WTC11 (cell line): ENCODE data around the gene DMRTA1.

ENCODE experiments used
- FOXK1 ChIP-seq: sonication (generic); formaldehyde crosslinking; IDR thresholded peaks from 2 replicates; pipeline ENCODE4 v1.8.0; 2022; ENCODE audit warnings: mild to moderate bottlenecking, moderate library complexity, missing genetic modification reagents
- FOXP1 ChIP-seq: sonication (generic); formaldehyde crosslinking; IDR thresholded peaks from 2 replicates; pipeline ENCODE4 v1.8.0; 2022; ENCODE audit warnings: missing genetic modification reagents, mild to moderate bottlenecking, moderate library complexity, borderline replicate concordance
- GRHL2 ChIP-seq: fragments of 250-450 bp; sonication (Bioruptor Pico); IDR thresholded peaks from 2 replicates; pipeline ENCODE4 v1.8.0; 2022; ENCODE audit warnings: mild to moderate bottlenecking, moderate library complexity; ENCODE audit not compliant: insufficient replicate concordance, severe bottlenecking
- TEAD4 ChIP-seq: sonication (generic); formaldehyde crosslinking; IDR thresholded peaks from 2 replicates; pipeline ENCODE4 v1.8.0; 2022; ENCODE audit warnings: mild to moderate bottlenecking, missing genetic modification reagents
- ZNF423 ChIP-seq: fragments of 250-450 bp; sonication (Bioruptor Pico); IDR thresholded peaks from 2 replicates; pipeline ENCODE4 v2.1.2; 2022; ENCODE audit warnings: mild to moderate bottlenecking, moderate library complexity
- TF ChIP-seq, protein P1 (sequence below): sonication (generic); formaldehyde crosslinking; IDR thresholded peaks from 2 replicates; pipeline ENCODE4 v1.8.1; 2023; ENCODE audit warnings: mild to moderate bottlenecking, missing genetic modification reagents, moderate library complexity
- TF ChIP-seq, protein P2 (sequence below): fragments of 200-600 bp; IDR thresholded peaks from 2 replicates; pipeline ENCODE4 v1.8.0; 2022; ENCODE audit warnings: antibody characterized with exemption
- TF ChIP-seq, protein P3 (sequence below): sonication (generic); formaldehyde crosslinking; IDR thresholded peaks from 2 replicates; pipeline ENCODE4 v1.8.1; 2022; ENCODE audit warnings: missing genetic modification reagents, borderline replicate concordance
- TF ChIP-seq, protein P4 (sequence below): sonication (generic); formaldehyde crosslinking; IDR thresholded peaks from 2 replicates; pipeline ENCODE4 v1.8.0; 2022; ENCODE audit warnings: mild to moderate bottlenecking, missing genetic modification reagents
- TF ChIP-seq, protein P5 (sequence below): sonication (generic); formaldehyde crosslinking; IDR thresholded peaks from 2 replicates; pipeline ENCODE4 v1.8.0; 2023; ENCODE audit warnings: mild to moderate bottlenecking, missing genetic modification reagents
- TF ChIP-seq, protein P6 (sequence below): sonication (generic); formaldehyde crosslinking; IDR thresholded peaks from 2 replicates; pipeline ENCODE4 v1.8.1; 2022; ENCODE audit warnings: mild to moderate bottlenecking, missing genetic modification reagents, moderate library complexity, borderline replicate concordance

DNA sequence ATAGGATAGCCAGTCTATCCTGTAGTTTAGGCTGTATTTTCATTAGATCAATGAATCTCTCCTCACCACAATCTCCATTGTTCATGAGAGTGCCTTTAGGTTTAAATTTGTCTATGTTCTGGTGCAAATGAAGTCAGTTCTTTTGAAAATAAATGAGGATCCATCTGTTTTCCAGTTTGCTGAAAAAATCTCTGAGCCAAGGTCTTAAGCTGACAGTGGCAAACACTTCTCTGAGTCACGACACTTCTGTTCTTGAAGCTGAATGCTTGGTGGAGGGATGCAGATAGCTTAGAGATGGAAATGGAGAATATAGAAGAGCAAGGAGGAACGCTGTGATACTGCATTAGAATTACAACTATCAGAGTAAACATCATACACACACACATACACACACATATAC lies 34.9 kb downstream of the DMRTA1 start:
- TF ChIP-seq, protein P1, sequence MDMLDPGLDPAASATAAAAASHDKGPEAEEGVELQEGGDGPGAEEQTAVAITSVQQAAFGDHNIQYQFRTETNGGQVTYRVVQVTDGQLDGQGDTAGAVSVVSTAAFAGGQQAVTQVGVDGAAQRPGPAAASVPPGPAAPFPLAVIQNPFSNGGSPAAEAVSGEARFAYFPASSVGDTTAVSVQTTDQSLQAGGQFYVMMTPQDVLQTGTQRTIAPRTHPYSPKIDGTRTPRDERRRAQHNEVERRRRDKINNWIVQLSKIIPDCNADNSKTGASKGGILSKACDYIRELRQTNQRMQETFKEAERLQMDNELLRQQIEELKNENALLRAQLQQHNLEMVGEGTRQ (CRISPR knock-in tag), result no peak
- TF ChIP-seq FOXP1 (CRISPR knock-in tag), result no peak
- TF ChIP-seq, protein P2, sequence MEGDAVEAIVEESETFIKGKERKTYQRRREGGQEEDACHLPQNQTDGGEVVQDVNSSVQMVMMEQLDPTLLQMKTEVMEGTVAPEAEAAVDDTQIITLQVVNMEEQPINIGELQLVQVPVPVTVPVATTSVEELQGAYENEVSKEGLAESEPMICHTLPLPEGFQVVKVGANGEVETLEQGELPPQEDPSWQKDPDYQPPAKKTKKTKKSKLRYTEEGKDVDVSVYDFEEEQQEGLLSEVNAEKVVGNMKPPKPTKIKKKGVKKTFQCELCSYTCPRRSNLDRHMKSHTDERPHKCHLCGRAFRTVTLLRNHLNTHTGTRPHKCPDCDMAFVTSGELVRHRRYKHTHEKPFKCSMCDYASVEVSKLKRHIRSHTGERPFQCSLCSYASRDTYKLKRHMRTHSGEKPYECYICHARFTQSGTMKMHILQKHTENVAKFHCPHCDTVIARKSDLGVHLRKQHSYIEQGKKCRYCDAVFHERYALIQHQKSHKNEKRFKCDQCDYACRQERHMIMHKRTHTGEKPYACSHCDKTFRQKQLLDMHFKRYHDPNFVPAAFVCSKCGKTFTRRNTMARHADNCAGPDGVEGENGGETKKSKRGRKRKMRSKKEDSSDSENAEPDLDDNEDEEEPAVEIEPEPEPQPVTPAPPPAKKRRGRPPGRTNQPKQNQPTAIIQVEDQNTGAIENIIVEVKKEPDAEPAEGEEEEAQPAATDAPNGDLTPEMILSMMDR, result no peak
- TF ChIP-seq, protein P3, sequence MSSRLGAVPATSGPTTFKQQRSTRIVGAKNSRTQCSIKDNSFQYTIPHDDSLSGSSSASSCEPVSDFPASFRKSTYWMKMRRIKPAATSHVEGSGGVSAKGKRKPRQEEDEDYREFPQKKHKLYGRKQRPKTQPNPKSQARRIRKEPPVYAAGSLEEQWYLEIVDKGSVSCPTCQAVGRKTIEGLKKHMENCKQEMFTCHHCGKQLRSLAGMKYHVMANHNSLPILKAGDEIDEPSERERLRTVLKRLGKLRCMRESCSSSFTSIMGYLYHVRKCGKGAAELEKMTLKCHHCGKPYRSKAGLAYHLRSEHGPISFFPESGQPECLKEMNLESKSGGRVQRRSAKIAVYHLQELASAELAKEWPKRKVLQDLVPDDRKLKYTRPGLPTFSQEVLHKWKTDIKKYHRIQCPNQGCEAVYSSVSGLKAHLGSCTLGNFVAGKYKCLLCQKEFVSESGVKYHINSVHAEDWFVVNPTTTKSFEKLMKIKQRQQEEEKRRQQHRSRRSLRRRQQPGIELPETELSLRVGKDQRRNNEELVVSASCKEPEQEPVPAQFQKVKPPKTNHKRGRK (CRISPR knock-in tag), result no peak
- TF ChIP-seq, protein P4, sequence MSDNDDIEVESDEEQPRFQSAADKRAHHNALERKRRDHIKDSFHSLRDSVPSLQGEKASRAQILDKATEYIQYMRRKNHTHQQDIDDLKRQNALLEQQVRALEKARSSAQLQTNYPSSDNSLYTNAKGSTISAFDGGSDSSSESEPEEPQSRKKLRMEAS (CRISPR knock-in tag), result no peak
- TF ChIP-seq ZNF423 (CRISPR knock-in tag), result no peak
- TF ChIP-seq FOXK1, result no peak
- TF ChIP-seq TEAD4 (CRISPR knock-in tag), result no peak
- TF ChIP-seq, protein P5, sequence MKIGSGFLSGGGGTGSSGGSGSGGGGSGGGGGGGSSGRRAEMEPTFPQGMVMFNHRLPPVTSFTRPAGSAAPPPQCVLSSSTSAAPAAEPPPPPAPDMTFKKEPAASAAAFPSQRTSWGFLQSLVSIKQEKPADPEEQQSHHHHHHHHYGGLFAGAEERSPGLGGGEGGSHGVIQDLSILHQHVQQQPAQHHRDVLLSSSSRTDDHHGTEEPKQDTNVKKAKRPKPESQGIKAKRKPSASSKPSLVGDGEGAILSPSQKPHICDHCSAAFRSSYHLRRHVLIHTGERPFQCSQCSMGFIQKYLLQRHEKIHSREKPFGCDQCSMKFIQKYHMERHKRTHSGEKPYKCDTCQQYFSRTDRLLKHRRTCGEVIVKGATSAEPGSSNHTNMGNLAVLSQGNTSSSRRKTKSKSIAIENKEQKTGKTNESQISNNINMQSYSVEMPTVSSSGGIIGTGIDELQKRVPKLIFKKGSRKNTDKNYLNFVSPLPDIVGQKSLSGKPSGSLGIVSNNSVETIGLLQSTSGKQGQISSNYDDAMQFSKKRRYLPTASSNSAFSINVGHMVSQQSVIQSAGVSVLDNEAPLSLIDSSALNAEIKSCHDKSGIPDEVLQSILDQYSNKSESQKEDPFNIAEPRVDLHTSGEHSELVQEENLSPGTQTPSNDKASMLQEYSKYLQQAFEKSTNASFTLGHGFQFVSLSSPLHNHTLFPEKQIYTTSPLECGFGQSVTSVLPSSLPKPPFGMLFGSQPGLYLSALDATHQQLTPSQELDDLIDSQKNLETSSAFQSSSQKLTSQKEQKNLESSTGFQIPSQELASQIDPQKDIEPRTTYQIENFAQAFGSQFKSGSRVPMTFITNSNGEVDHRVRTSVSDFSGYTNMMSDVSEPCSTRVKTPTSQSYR (CRISPR knock-in tag), result no peak
- TF ChIP-seq GRHL2 (CRISPR knock-in tag), result no peak
- TF ChIP-seq, protein P6, sequence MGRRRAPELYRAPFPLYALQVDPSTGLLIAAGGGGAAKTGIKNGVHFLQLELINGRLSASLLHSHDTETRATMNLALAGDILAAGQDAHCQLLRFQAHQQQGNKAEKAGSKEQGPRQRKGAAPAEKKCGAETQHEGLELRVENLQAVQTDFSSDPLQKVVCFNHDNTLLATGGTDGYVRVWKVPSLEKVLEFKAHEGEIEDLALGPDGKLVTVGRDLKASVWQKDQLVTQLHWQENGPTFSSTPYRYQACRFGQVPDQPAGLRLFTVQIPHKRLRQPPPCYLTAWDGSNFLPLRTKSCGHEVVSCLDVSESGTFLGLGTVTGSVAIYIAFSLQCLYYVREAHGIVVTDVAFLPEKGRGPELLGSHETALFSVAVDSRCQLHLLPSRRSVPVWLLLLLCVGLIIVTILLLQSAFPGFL (CRISPR knock-in tag), result no peak
